GM18511 (cell line): ENCODE data around the gene TRNAU1AP.
"Not testable (repeated sequence)": the region's sequence is repeated elsewhere in the genome, so short reads cannot be mapped to it uniquely, and the experiment has no call there.

Experiments
- ATAC-seq: cut with Tn5 transposase; IDR thresholded peaks from one replicate; pipeline ENCODE4 v1.9.1; 2021; ENCODE audit warnings: mild to moderate bottlenecking, moderate library complexity; ENCODE audit not compliant: unreplicated experiment

TRNAU1AP gene

GRCh38 chr1:28552758-28553663 is at the start of gene TRNAU1AP:
Gene TRNAU1AP, plus strand, starts transcription at chr1:28553085. Its CDS starts 26 bp downstream, at chr1:28553111.
- ATAC-seq = peak; percentile 91

DNA sequence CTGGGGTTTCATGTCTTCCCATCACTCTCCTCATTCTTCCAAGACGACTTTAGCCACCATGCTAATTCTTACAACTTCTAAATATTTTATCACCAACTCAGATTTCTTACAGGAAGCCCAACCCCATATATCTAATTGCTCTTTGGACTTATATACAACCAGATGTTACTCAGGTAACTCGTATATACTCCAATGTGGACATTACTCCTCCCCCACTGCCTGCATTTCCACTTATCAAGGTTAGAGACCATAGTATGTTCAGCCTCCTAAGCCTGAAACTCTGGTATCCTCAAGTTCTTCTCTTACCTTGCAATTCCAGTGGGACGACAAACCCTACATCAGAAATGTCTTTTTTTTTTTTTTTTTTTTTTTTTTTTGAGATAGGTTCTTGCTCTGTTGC is 49.8 kb upstream of the TRNAU1AP start:
- ATAC-seq = no peak

GRCh38 chr1:28505406-28506187 is 47.3 kb upstream of the TRNAU1AP start, which contains the start of gene RCC1:
Gene RCC1, plus strand, starts transcription at chr1:28506043. Its CDS starts 23,824 bp downstream, at chr1:28529867.
- ATAC-seq = peak; percentile 74

DNA sequence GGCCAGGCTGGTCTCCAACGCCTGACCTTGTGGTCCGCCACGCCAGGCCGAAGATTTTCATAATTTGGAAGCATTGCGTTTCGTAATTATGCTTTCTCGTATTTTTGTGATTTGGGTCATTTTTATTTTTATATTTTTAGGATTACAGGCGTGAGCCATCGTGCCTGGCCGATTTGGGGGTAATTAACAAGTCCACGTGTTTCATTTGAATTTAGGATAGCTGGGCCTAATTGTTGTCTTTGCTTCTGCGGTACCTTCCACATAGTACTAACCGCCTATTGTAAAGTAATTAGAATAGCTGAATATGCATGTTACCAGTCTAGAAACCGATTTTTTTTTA is 46.0 kb upstream of the TRNAU1AP start:
- no peak for ATAC-seq

GRCh38 chr1:28507247-28507645 is 45.6 kb upstream of the TRNAU1AP start:
- no peak for ATAC-seq

- no peak for ATAC-seq
These were observed 45.0 kb upstream of the TRNAU1AP start for GRCh38 chr1:28507646-28508434.

GRCh38 chr1:28508435-28508754 is 44.5 kb upstream of the TRNAU1AP start:
- ATAC-seq = no peak

DNA sequence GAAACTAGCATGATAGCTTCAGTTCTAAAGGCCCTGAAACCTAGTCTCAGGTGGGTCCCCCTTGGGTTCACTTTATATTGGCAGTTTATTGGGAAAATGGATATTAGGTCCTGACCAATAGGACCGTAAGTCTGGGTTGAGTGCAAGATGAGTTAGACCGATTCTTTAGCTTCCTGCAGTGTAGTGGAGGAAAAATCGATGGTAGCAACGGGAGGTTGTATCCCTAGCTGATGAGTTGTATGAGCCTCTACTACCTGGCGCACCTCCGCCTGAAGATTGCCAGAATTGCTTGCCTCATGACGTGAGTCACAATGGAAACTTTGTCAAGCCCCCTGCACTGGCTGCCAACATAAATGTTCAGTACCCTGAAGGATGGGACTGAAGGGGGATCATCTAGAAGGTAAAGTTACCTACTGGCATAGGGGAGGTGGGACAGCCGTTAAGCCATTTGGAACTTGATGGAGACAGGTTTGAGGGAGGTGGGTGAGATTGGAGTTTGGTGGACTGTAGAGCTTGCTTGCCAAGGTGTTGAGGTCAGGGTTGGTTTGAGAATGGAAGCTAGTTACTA is 43.1 kb upstream of the TRNAU1AP start:
- ATAC-seq = no peak

DNA sequence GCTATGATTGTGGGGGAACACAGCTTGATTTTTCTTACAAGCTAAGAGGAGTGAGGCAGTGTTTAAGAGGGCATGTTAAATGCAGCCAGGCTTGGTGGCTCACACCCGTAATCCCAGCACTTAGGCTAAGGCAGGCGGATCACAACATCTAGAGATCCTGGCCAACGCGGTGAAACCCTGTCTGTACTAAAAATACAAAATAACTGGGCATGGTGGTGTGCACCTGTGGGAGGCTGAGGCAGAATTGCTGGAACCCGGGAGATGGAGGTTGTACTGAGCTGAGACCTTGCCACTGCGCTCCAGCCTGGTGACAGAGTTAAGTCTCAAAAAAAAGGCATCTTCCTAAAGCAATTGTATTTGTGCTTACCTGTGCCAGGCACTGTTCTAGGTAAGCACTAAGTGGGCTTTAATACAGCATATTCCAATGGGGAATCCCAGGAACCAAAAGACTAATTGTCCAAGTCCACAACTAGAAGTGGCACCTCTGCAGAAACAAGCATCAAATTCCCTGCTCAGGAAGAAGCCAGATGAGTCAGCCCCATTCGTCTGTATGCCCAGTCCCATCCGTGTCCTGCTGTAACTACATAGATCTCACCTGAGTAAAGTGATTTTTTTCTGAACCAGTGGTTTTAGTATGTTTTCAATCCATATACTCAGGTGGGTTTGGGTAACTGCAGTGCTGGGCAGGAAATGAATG is 42.5 kb upstream of the TRNAU1AP start:
- no peak for ATAC-seq

GRCh38 chr1:28510970-28511440 is 41.9 kb upstream of the TRNAU1AP start:
- no peak for ATAC-seq

- no peak for ATAC-seq
These were observed 40.8 kb upstream of the TRNAU1AP start for GRCh38 chr1:28512058-28512611.

- ATAC-seq = not testable (repeated sequence)
These were observed 38.4 kb upstream of the TRNAU1AP start for GRCh38 chr1:28514445-28514933.

- ATAC-seq = no peak
These were observed 36.3 kb upstream of the TRNAU1AP start for GRCh38 chr1:28516518-28516956.

DNA sequence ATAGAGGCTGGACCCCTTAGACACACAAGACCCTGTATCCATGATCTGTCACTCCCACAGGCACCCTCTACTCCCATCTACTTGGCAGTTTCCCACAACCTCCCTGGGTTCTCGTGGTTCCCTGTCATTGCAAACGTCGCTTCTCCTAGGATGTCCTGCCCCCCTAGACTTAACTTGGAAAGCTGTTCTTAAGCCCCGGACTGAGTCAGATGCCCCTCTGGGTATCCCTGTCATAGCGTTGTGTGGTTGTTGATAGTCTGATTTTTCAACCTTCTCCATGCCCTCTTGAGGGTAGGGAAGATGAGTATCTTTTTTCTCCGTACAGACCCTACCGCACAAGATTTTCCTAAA is 35.3 kb upstream of the TRNAU1AP start:
- ATAC-seq = no peak

GRCh38 chr1:28518000-28518744 is 34.7 kb upstream of the TRNAU1AP start:
- peak; percentile 84 for ATAC-seq

DNA sequence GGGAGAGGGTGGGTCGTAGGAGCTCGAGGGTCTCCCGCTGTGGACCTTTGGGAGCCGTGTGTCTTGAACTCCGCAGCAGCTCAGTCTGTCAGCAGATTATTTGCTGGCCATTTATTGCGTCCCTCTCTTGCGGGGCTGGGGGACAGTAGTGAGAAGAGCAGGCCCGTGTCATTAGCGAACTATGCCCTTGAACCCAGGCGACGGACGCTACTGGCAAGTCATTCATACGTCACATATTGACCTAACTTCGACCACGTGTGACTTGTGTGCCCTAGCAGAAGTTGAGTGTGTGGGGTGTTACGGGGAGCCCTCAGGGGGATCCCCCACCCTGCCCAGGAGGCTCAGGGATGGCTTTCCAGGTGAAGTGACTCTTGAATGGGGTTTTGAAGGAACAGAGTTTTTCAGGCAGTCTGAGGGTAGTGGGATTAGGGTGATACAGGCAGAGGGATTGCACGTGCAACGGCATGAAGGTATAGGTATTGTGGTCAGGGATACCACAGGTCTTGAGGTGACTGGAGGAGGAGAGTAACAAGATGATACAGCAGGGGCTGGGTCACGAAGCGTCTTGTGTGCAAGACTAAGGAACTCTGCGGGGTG is 34.0 kb upstream of the TRNAU1AP start:
- ATAC-seq = no peak

- ATAC-seq = no peak
These were observed 32.7 kb upstream of the TRNAU1AP start for GRCh38 chr1:28519946-28520725.

GRCh38 chr1:28520796-28521195 is 32.1 kb upstream of the TRNAU1AP start:
- ATAC-seq = not testable (repeated sequence)
